NCI-H1105 treated with DMSO at 0.1 percent for 48 hours (cell line): Measurements from ENCODE around the gene EPB41L4B.
"Not testable (repeated sequence)": the region's sequence is repeated elsewhere in the genome, so short reads cannot be mapped to it uniquely, and the experiment has no call there.

Source experiments
- DNase-seq: peaks from one replicate; lab custom pipeline; 2025; lab: John Stamatoyannopoulos, UW

The EPB41L4B gene

DNA sequence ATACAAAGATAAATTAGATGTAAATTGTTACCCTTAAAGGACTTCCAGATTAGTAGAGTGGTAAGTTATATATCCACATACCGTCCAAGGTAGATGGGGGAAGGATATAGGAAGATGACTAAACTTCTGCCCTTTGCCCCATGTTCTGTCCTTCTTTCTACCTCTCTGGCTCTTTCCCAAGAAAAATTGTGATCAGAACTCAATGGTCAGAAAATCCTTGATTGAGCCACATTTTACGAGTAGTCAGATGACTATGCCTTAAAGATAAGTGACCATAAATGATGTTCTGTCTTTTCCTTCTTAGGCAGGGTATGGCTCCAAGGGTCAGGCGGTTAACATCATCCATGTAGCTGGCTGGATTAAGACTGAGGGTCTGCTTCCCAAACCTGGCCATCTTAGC is 158.2 kb downstream of the EPB41L4B start:
- no peak for DNase-seq

- DNase-seq: peak; percentile 26
Measured at GRCh38 chr9:109161471-109161870, 159.4 kb downstream of the EPB41L4B start.

- no peak for DNase-seq
Measured at GRCh38 chr9:109159583-109159982, 161.3 kb downstream of the EPB41L4B start.

DNA sequence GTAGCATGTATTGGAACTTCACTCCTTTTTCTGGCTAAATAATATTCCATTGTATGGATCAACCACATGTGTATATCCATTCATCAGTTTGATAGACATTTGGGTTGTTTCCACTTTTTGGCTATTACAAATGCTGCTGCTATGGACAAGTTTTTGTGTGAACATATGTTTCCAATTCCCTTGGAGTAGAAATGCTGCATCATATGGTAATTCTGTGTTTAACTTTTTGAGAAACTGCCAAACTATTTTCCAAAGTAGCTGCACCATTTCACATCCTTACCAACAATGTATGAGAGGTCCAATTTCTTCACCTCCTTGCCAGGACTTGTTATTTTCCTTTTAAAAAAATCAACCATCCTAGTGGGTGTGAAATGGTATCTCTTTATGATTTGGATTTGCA is 162.2 kb downstream of the EPB41L4B start:
- no peak for DNase-seq

DNA sequence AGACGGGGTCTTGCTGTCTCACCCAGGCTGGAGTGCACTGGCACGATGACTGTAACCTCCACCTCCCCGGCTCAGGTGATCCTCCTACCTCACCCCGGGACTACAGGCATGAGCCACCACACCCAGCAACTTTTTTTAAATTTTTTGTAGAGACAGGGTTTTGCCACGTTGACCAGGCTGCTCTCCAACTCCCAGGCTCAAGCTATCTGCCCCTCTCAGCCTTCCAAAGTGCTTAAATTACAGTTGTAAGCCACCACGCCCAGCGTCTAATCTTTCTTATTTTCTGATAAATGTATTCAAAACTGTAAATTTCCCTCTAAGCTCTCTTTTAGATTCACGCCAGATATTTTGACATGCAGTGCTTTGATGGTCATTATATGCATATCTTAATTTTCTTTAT is 164.2 kb downstream of the EPB41L4B start:
- no peak for DNase-seq

GRCh38 chr9:109150925-109151545 is 169.8 kb downstream of the EPB41L4B start:
- DNase-seq: no peak

GRCh38 chr9:109149722-109150121 is 171.1 kb downstream of the EPB41L4B start:
- no peak for DNase-seq

DNA sequence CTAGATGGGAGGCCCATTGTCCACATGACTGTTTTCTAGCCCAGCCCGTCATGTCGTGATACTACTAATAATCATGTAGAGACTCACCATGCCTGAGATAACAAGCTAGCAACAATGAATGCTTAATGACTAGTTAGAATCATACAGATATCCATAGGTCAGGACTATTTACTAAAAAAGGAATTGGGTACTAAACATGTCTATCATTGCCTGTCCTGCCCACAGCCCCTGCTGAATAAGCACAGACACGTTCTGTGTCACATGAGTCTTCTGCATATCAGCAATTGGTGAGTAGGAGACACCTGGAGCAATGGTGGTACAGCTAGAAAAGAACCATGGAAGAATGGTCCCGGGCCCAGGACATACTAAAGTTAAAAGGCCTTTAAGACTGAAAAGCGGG is 171.8 kb downstream of the EPB41L4B start:
- no peak for DNase-seq

DNA sequence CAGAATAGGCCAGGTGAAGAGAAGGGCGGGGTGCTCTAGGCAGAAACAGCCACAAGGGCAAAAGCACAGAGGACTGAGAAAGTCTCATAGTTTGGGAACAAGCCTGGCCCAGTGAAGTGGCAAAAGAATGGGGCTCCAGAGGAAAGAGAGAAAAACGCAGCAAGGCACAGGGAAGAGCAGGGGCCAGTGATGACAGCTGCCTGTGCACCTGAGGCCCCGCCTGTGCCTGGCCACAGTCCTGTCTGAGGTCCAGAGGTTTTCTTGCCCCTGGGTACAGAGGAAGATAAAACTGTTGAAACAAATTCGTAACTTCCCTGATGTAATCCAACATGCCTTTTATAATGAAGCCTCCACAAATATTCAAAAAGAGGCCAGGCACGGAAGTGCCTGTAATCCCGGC is 175.8 kb downstream of the EPB41L4B start:
- no peak for DNase-seq

DNA sequence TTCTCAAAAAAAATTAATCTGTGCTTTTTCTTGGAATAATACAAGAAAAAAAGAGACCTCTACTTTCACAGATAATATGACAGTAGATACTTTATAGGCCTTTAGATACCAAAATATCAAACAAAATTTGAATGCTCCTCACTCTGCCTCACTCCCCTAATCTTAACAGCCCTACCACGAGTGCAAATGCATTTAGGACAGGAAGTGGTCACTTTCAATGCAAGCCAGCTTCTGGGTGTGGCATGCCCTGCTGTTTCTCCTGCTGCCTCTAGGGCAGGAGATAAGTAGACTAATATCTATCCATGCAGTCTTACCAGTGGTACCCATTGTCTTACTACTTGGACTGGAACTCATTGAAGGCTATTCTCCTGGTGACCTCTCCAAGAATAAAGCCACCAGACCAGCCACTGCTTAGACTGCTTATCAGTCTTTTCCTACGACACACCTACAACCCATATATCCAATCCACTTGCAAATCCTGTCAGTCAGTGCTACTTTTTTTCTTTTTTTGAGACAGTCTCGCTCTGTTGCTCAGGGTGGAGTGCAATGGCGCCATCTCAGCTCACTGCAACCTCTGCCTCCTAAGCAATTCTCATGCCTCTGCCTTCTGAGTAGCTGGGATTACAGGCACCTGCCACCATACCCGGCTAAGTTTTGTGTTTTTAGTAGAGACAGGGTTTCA is 176.8 kb downstream of the EPB41L4B start:
- no peak for DNase-seq

DNA sequence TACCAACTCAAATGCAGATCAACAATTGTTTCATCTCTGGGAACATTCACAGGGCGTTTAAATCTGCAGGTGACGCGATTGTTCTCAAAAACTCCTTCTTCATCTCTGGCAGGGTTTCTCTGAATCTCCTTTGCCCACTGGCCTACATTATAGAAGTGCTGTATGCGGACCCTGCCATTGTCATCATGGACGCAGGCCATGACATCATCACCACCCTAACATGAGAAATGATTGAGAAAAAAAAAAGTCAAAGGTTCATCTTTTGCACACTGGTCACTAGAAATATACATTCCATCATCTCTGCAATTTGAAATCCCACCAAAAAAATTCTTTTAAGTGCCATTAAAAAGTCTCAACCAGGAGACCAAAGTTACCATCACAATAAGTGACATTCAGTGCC is 179.5 kb downstream of the EPB41L4B start:
- DNase-seq: no peak

- DNase-seq: no peak
Measured at GRCh38 chr9:109139851-109140250, 181.0 kb downstream of the EPB41L4B start.

DNA sequence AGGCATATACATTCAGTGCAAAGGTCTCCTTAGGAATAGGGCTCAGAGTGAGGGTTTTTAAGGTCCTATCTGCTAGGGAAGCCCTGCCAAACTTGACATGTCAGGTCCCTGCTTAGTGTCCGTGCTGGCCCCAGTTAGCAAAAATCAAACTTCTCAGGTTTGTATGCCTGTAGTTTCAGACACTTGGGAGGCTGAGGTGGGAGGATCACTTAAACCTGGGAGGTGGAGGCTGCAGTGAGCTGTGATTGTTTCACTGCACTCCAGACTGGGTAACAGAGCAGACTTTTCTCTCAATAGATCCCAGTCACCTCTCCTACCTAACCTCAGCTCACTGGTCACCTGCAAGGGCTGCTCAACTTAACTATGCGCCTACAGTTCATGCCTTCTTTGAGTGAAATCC is 182.4 kb downstream of the EPB41L4B start:
- no peak for DNase-seq

DNA sequence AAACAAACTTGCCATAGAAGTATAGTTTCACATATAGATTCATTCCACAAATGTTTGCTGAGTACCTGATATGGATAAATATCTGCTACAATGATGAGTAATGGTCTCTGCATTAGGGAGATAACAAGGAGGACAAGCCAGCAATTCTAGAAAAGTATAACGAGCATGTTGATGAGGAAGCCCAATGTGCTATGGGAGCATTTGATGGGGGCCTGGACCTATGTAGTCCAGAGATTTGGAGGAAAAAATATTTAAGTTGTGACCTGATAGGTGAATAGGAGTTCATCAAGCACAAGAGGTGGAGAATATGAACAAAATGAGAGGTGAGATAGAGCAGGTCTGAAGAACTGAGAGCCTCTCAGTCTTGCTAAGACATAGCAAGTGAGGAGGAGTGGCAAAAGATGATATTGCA is 186.7 kb downstream of the EPB41L4B start:
- DNase-seq: no peak

- DNase-seq: no peak
Measured at GRCh38 chr9:109133533-109133932, 187.3 kb downstream of the EPB41L4B start.

DNA sequence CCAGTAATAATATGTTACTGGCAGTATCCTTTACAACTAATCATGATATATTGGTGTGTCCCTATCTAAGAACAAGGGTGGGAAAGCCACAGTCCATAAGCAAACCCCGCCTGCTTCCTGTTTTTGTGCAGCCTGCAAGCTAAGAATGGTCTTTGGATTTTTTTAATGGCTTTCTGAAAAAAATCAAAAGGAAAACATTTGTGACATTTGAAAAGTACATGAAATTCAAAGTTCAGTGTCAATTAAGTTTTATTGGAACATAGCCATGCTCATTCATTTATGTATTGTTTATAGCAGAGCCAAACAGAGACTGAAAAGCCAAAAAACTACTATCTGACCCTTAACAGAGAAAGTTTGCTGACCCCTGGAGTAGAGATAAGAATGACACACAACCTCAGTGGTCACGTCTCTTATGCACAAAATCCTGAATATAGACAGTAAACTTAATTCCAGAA is 188.3 kb downstream of the EPB41L4B start:
- no peak for DNase-seq

DNA sequence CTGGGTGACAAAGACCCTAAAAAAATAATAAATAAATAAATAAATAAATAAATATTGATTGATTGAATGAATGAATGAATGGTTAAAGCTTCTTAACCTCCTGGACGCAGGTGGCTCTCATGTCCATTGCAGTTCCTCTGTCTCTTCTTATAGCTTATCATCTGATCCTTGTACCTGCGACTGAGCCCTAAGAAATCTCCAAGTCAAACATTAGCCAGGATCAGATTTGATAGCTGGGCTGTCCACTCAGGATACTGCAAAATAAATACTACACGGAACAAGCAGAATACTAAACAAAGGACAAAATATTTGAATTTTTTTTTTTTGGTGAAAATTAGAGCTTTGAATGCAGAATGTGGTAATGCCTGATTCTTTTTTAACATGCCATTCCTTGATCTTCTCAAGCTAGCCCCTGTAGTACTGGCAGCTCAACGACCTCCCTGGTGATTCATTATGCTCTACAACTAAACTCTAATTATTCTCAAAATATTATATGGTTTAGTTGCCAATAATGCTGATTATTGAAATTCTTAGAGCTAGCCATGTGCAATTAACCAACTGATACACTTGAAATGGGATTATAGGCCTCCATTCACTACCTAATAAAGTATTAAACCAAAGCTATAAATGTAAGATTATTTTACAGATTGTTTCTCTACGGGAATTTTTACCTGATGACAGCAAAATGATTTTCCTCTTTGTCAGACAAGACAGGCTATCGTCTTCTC is 191.2 kb downstream of the EPB41L4B start:
- DNase-seq: no peak

DNA sequence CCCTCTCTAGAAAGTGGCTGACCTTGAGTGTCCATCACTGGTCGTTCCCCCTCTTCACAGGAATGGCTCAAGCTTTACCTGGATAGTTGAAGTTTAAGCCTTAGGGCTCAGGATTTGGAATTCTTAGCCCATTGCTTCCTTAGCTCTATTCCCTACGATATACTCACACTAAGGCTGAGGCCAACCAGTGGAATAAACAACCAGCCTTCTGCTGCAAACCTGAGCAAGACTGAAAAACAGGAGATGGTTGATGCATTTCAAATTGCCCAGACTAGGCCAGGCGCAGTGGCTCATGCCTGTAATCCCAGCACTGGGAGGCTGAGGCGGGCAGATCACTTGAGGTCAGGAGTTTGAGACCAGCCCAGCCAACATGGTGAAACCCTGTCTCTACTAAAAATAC is 194.2 kb downstream of the EPB41L4B start:
- DNase-seq: not testable (repeated sequence)

GRCh38 chr9:109124121-109124520 is 196.7 kb downstream of the EPB41L4B start:
- no peak for DNase-seq

DNA sequence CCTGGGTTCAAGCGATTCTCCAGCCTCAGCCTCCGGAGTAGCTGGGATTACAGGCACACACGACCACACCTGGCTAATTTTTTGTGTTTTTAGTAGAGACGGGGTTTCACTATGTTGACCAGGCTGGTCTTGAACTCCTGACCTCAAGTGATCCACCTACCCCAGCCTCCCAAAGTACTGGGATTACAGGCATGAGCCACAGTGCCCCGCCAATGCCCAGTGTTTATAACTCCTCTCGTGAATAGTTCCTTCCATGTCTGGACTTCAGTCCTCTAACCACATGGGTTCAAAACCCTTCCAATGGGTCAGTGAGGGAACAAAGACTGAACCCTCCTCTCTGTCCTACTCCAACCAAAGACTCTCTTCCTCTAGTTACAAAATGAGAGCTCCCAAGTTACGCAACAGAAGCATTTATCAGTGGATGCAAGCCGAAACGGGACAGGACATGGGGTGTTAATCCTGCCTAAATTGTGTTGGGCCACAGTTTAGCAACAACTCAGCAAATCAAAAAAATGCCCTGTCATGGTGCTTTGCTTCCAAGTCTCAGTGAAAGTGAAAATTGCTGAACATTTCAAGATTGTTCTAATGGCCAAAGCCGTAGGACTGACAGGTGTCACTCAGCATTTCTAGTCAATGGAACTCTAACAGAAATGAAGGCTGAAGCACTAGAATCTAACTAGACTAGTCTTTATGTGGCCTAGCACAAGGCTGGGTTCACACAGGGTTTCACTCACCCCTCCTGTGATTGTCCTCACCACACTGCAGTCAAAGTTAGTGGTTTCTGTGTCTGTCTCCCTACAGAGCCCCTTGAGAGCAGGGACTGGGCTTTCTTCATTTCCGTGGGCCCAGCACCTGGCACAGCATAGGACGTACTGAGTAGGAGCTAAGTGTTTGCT is 197.9 kb downstream of the EPB41L4B start:
- DNase-seq: no peak
